HCT116 (cell line): ENCODE results near the gene NFIC. TPM values are rescaled to one million over a fixed set of nuclear protein-coding genes. Genes with fewer than 3 reads are reported as not detected.

Experiments
- ATAC-seq: fragments of 200-7000 bp; cut with Tn5 transposase; 2 replicates; pipeline ENCODE4 v1.9.1; 2020; ENCODE audit warnings: mild to moderate bottlenecking, moderate library complexity
- BruUV-seq: library from RNA; stranded (reverse); fragments of 400-500 nt; replicated peaks from 2 replicates; lab custom pipeline; 2021; lab: Mats Ljungman, UMichigan
- CTCF ChIA-PET: fragments of 300-600 bp; sonication (Branson Sonifier 250); formaldehyde crosslinking; loops from one replicate; lab custom pipeline; 2021; ENCODE audit warnings: antibody characterized with exemption; lab: Charles Lee
- POLR2A ChIA-PET: fragments of 300-600, 350-600 bp; sonication (Branson Sonifier 250); formaldehyde crosslinking; loops from one replicate; lab custom pipeline; 2021; ENCODE audit warnings: antibody characterized with exemption; lab: Charles Lee
- RAD21 ChIA-PET, 2 experiments: fragments of 300-600 bp; sonication (Branson Sonifier 250); formaldehyde crosslinking; loops; one replicate each; lab custom pipeline; 2023; ENCODE audit warnings: low total read pairs in 2 of 2; ENCODE audit not compliant: uncharacterized antibody in 2 of 2, unreplicated experiment in 2 of 2, low non-redundant PET in 1 of 2; lab: Charles Lee
- DNase-seq: peaks from one replicate; pipeline ENCODE4 v3.0.0-alpha.2; 2010; ENCODE audit warnings: low read depth, low spot score
- H2AFZ ChIP-seq: fragments of 200-600 bp; shearing (Covaris generic), sonication (generic); 2 replicates; pipeline ENCODE4 v1.6.1; 2017; ENCODE audit warnings: low read depth, mixed run types, mixed read lengths, antibody characterized with exemption, low read length; ENCODE audit not compliant: poor library complexity, severe bottlenecking
- H3K27ac ChIP-seq: 2 replicates; pipeline ENCODE4 v1.5.1; 2012; ENCODE audit warnings: low read depth, low read length
- H3K27me3 ChIP-seq: fragments of 200-600 bp; sonication (generic); 2 replicates; pipeline ENCODE4 v1.6.1; 2016; ENCODE audit warnings: mixed run types, low read length, mixed read lengths; ENCODE audit not compliant: insufficient read depth
- H3K36me3 ChIP-seq, 2 experiments: fragments of 200-500 bp in 1 of 2; fragments of 200-600 bp in 1 of 2; sonication (Bioruptor generic) in 1 of 2; sonication (generic) in 1 of 2; 2 replicates each; pipeline versions ENCODE4 v1.5.1 to v1.6.1; 2014 to 2016; ENCODE audit warnings: low read length in 2 of 2, inconsistent platforms in 1 of 2, mixed read lengths in 1 of 2, mixed run types in 1 of 2; ENCODE audit not compliant: insufficient read depth in 2 of 2, control insufficient read depth in 1 of 2
- H3K4me1 ChIP-seq, 2 experiments: fragments of 200-600 bp in 1 of 2; sonication (generic) in 1 of 2; 2 replicates each; pipeline versions ENCODE4 v1.5.1 to v1.6.1; 2012 to 2017; ENCODE audit warnings: low read length in 2 of 2, inconsistent platforms in 1 of 2, mild to moderate bottlenecking in 1 of 2, mixed read lengths in 1 of 2, mixed run types in 1 of 2, moderate library complexity in 1 of 2; ENCODE audit not compliant: insufficient read depth in 2 of 2, control insufficient read depth in 1 of 2
- H3K4me2 ChIP-seq: fragments of 200-600 bp; sonication (generic); 2 replicates; pipeline ENCODE4 v1.6.1; 2017; ENCODE audit warnings: mixed run types, low read length, mixed read lengths
- H3K4me3 ChIP-seq, 2 experiments: fragments of 200-600 bp in 1 of 2; sonication (generic) in 1 of 2; replicated peaks in 1 of 2; 2 replicates each; pipeline ENCODE4 v1.5.1; 2011 to 2016; ENCODE audit warnings: low read length in 2 of 2, control low read depth in 1 of 2, low read depth in 1 of 2, mild to moderate bottlenecking in 1 of 2, mixed read lengths in 1 of 2, mixed run types in 1 of 2
- H3K79me2 ChIP-seq: fragments of 200-600 bp; sonication (generic); 2 replicates; pipeline ENCODE4 v1.6.1; 2017; ENCODE audit warnings: mild to moderate bottlenecking, mixed run types, low read length, moderate library complexity, mixed read lengths; ENCODE audit not compliant: insufficient read depth
- H3K9ac ChIP-seq: fragments of 200-600 bp; sonication (generic); 2 replicates; pipeline ENCODE4 v1.6.1; 2016; ENCODE audit warnings: low read length, mixed read lengths
- H3K9me2 ChIP-seq: fragments of 200-600 bp; sonication (generic), shearing (Covaris generic); 2 replicates; pipeline ENCODE4 v1.6.1; 2017; ENCODE audit warnings: mixed run types, mild to moderate bottlenecking, moderate library complexity; ENCODE audit not compliant: insufficient read depth
- H3K9me3 ChIP-seq, 2 experiments: fragments of 200-500 bp in 1 of 2; fragments of 200-600 bp in 1 of 2; sonication (Bioruptor generic) in 1 of 2; sonication (generic) in 1 of 2; 2 replicates each; pipeline ENCODE4 v1.6.1; 2014 to 2017; ENCODE audit warnings: low read length in 2 of 2, mixed read lengths in 2 of 2, inconsistent platforms in 1 of 2, low read depth in 1 of 2, mild to moderate bottlenecking in 1 of 2, mixed run types in 1 of 2, moderate library complexity in 1 of 2; ENCODE audit not compliant: control insufficient read depth in 1 of 2, insufficient read depth in 1 of 2
- H4K20me1 ChIP-seq: fragments of 200-600 bp; sonication (generic), shearing (Covaris generic); 2 replicates; pipeline ENCODE4 v1.6.1; 2017; ENCODE audit warnings: mixed run types, mild to moderate bottlenecking, moderate library complexity; ENCODE audit not compliant: insufficient read depth
- EZH2 ChIP-seq: fragments of 200-600 bp; sonication (generic); IDR thresholded peaks from 2 replicates; pipeline ENCODE4 v1.6.1; 2017; ENCODE audit warnings: antibody characterized with exemption, mixed run types
- EZH2phosphoT487 ChIP-seq: fragments of 200-600 bp; IDR thresholded peaks from 2 replicates; pipeline ENCODE4 v1.6.1; 2018; ENCODE audit warnings: antibody characterized with exemption, borderline replicate concordance
- JUND ChIP-seq: IDR thresholded peaks from 2 replicates; pipeline ENCODE4 v1.6.1; 2012
- MAX ChIP-seq: IDR thresholded peaks from 2 replicates; pipeline ENCODE4 v1.6.1; 2012
- POLR2A ChIP-seq: IDR thresholded peaks from 2 replicates; pipeline ENCODE4 v1.7.0; 2011; ENCODE audit warnings: borderline replicate concordance; ENCODE audit not compliant: insufficient read depth, insufficient read length; ENCODE audit errors: extremely low read depth
- POLR2AphosphoS5 ChIP-seq: IDR thresholded peaks from 2 replicates; pipeline ENCODE4 v1.6.1; 2011; ENCODE audit warnings: mild to moderate bottlenecking, low read depth, low read length, moderate library complexity
- RAD21 ChIP-seq: IDR thresholded peaks from 2 replicates; pipeline ENCODE4 v1.6.1; 2012; ENCODE audit warnings: low read depth, mild to moderate bottlenecking
- SIN3A ChIP-seq: IDR thresholded peaks from 2 replicates; pipeline ENCODE4 v1.6.1; 2012; ENCODE audit warnings: low read depth
- SP1 ChIP-seq: IDR thresholded peaks from 2 replicates; pipeline ENCODE4 v1.6.1; 2012; ENCODE audit warnings: low read depth
- SRF ChIP-seq: IDR thresholded peaks from 2 replicates; pipeline ENCODE4 v1.6.1; 2012; ENCODE audit warnings: low read depth
- TCF7L2 ChIP-seq: IDR thresholded peaks from 2 replicates; pipeline ENCODE4 v1.7.0; 2011; ENCODE audit warnings: borderline replicate concordance, inconsistent platforms; ENCODE audit not compliant: insufficient read depth, insufficient read length; ENCODE audit errors: extremely low read depth
- ZFX ChIP-seq: fragments of 450-650 bp; IDR thresholded peaks from 2 replicates; pipeline ENCODE4 v1.6.1; 2017
- intact Hi-C: fragments of 100-400 bp; cut with micrococcal nuclease; formaldehyde crosslinking; loops from 2 replicates; pipeline ENCODE4 v1.10.0; 2022
- total RNA-seq: library from RNA; stranded (reverse); gene quantifications from one replicate; pipeline ENCODE4 v1.2.1, GENCODE V29; 2021; ENCODE audit not compliant: unreplicated experiment
- TF ChIP-seq, protein P1 (sequence below): IDR thresholded peaks from 2 replicates; pipeline ENCODE4 v1.6.1; 2012
- TF ChIP-seq, protein P2 (sequence below): IDR thresholded peaks from 2 replicates; pipeline ENCODE4 v1.6.1; 2012; ENCODE audit warnings: low read depth

The NFIC gene
- total RNA-seq, 1 experiment from 2014 or later = 116 TPM

GRCh38 chr19:3458229-3459088 lies 92.1 kb downstream of the NFIC start:
- Histone ChIP-seq H3K9ac (no peak overlapping the region), H3K36me3 (peaks cover 6 to 28% of the 10 kb centered on the region in 2 experiments; a peak in 3 of 4 replicates), H2AFZ (no peak overlapping the region), H3K9me2 (no peaks in the 10 kb centered on the region), H3K4me3 (no peak overlapping the region), H3K27me3 (no peaks in the 10 kb centered on the region), H4K20me1 (peaks cover 3% of the 10 kb centered on the region; the same call in 1 of the 2 replicates), H3K4me1 (no peaks in the 10 kb centered on the region), H3K9me3 (no peaks in the 10 kb centered on the region), H3K79me2 (peaks cover 11% of the 10 kb centered on the region; the same call in 1 of the 2 replicates), H3K27ac (no peak overlapping the region), H3K4me2 (no peak overlapping the region)
- no peak for ATAC-seq
- POLR2A ChIA-PET = interaction anchor here (0.5 kb wide), 1 partner anchor 8 kb away, joined by 3 read pairs; no protein-coding TSS in a partner anchor
- RAD21 ChIA-PET = no interaction called here
- intact Hi-C loops = no loop called here
- no TSS peak for BruUV-seq
- no peak for TF ChIP-seq JUND
- TF ChIP-seq EZH2 = no peak
- TF ChIP-seq EZH2phosphoT487 = no peak
- TF ChIP-seq SP1 = no peak
- TF ChIP-seq, protein P1, sequence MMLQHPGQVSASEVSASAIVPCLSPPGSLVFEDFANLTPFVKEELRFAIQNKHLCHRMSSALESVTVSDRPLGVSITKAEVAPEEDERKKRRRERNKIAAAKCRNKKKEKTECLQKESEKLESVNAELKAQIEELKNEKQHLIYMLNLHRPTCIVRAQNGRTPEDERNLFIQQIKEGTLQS = no peak
- no peak for TF ChIP-seq SRF
- CTCF ChIA-PET = no interaction called here
- no peak for DNase-seq

DNA sequence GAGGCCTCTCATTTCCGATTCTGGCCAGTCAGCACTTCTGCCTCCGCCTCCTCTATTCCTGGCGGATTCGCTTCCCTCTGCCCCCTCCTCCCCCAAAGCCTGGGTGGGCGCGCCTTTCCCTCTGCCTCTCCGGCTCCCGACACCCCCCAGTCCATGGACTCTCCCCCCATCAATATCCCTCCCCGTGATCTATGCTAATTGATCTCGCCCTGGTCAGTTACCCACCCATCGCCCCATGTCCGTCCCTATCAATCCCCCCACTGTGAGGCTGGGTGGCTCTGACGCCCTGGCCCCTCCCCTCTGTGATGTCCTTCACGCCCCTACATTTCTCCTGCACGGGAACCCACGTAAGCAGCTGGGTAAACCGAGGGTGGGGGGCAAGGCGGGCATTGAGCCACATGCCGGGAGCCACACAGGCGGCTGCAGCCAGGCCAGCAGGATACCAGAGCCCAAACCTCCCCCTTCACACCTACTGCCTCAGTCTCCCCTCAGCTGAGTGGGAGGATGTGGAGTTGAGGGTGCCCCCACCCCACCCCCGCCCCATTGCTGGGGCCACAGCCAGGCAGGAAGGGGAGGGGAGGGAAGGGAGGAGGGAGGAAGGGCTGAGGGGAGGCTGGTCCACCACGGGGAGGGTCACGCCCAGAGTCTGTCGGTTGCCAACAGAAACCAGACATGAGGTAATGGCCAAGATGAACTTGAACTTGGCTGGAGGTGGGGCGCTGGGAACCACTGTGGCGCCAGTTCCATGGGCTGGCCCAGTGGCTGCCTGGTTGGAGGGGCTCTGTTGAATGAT lies 92.9 kb downstream of the NFIC start:
- DNase-seq = no peak
- Histone ChIP-seq H3K36me3 (peaks cover 6 to 21% of the 10 kb centered on the region in 2 experiments; a peak in 3 of 4 replicates), H3K27ac (no peak overlapping the region), H3K9ac (no peak overlapping the region), H2AFZ (no peak overlapping the region), H3K4me1 (no peaks in the 10 kb centered on the region), H3K27me3 (no peaks in the 10 kb centered on the region), H3K9me2 (no peaks in the 10 kb centered on the region), H4K20me1 (peaks cover 3% of the 10 kb centered on the region; the same call in 1 of the 2 replicates), H3K4me3 (no peak overlapping the region), H3K4me2 (no peak overlapping the region), H3K9me3 (no peaks in the 10 kb centered on the region), H3K79me2 (peaks cover 11% of the 10 kb centered on the region; the same call in 1 of the 2 replicates)
- no TSS peak for BruUV-seq
- ATAC-seq = no peak
- ChIA-PET POLR2A (interaction anchor here (0.5 kb wide), 1 partner anchor 9 kb away, joined by 3 read pairs; no protein-coding TSS in a partner anchor), CTCF (no interaction called here), RAD21 (no interaction called here)
- intact Hi-C loops = no loop called here
- TF ChIP-seq SP1 (no peak), POLR2AphosphoS5 (no peak), ZFX (no peak), SIN3A (no peak), POLR2A (no peak), RAD21 (no peak), MAX (no peak), TCF7L2 (no peak)
- TF ChIP-seq, protein P1 = no peak
- TF ChIP-seq, protein P2, sequence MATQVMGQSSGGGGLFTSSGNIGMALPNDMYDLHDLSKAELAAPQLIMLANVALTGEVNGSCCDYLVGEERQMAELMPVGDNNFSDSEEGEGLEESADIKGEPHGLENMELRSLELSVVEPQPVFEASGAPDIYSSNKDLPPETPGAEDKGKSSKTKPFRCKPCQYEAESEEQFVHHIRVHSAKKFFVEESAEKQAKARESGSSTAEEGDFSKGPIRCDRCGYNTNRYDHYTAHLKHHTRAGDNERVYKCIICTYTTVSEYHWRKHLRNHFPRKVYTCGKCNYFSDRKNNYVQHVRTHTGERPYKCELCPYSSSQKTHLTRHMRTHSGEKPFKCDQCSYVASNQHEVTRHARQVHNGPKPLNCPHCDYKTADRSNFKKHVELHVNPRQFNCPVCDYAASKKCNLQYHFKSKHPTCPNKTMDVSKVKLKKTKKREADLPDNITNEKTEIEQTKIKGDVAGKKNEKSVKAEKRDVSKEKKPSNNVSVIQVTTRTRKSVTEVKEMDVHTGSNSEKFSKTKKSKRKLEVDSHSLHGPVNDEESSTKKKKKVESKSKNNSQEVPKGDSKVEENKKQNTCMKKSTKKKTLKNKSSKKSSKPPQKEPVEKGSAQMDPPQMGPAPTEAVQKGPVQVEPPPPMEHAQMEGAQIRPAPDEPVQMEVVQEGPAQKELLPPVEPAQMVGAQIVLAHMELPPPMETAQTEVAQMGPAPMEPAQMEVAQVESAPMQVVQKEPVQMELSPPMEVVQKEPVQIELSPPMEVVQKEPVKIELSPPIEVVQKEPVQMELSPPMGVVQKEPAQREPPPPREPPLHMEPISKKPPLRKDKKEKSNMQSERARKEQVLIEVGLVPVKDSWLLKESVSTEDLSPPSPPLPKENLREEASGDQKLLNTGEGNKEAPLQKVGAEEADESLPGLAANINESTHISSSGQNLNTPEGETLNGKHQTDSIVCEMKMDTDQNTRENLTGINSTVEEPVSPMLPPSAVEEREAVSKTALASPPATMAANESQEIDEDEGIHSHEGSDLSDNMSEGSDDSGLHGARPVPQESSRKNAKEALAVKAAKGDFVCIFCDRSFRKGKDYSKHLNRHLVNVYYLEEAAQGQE = no peak
